HCT116 (cell line): Measurements from ENCODE around the gene MAPK8. TPM values are rescaled to one million over a fixed set of nuclear protein-coding genes. Genes with fewer than 3 reads are reported as not detected.
A peak's percentile ranks its signal among the peaks of the same experiment; 100 is the strongest.

ENCODE experiments used
- ATAC-seq: fragments of 200-7000 bp; cut with Tn5 transposase; 2 replicates; pipeline ENCODE4 v1.9.1; 2020; ENCODE audit warnings: mild to moderate bottlenecking, moderate library complexity
- BruUV-seq: library from RNA; stranded (reverse); fragments of 400-500 nt; replicated peaks from 2 replicates; lab custom pipeline; 2021; lab: Mats Ljungman, UMichigan
- CTCF ChIA-PET: fragments of 300-600 bp; sonication (Branson Sonifier 250); formaldehyde crosslinking; loops from one replicate; lab custom pipeline; 2021; ENCODE audit warnings: antibody characterized with exemption; lab: Charles Lee
- POLR2A ChIA-PET: fragments of 300-600, 350-600 bp; sonication (Branson Sonifier 250); formaldehyde crosslinking; loops from one replicate; lab custom pipeline; 2021; ENCODE audit warnings: antibody characterized with exemption; lab: Charles Lee
- RAD21 ChIA-PET, 2 experiments: fragments of 300-600 bp; sonication (Branson Sonifier 250); formaldehyde crosslinking; loops; one replicate each; lab custom pipeline; 2023; ENCODE audit warnings: low total read pairs in 2 of 2; ENCODE audit not compliant: uncharacterized antibody in 2 of 2, unreplicated experiment in 2 of 2, low non-redundant PET in 1 of 2; lab: Charles Lee
- DNase-seq: peaks from one replicate; pipeline ENCODE4 v3.0.0-alpha.2; 2010; ENCODE audit warnings: low read depth, low spot score
- H2AFZ ChIP-seq: fragments of 200-600 bp; shearing (Covaris generic), sonication (generic); 2 replicates; pipeline ENCODE4 v1.6.1; 2017; ENCODE audit warnings: low read depth, mixed run types, mixed read lengths, antibody characterized with exemption, low read length; ENCODE audit not compliant: poor library complexity, severe bottlenecking
- H3K27ac ChIP-seq: 2 replicates; pipeline ENCODE4 v1.5.1; 2012; ENCODE audit warnings: low read depth, low read length
- H3K27me3 ChIP-seq: fragments of 200-600 bp; sonication (generic); 2 replicates; pipeline ENCODE4 v1.6.1; 2016; ENCODE audit warnings: mixed run types, low read length, mixed read lengths; ENCODE audit not compliant: insufficient read depth
- H3K36me3 ChIP-seq, 2 experiments: fragments of 200-500 bp in 1 of 2; fragments of 200-600 bp in 1 of 2; sonication (Bioruptor generic) in 1 of 2; sonication (generic) in 1 of 2; 2 replicates each; pipeline versions ENCODE4 v1.5.1 to v1.6.1; 2014 to 2016; ENCODE audit warnings: low read length in 2 of 2, inconsistent platforms in 1 of 2, mixed read lengths in 1 of 2, mixed run types in 1 of 2; ENCODE audit not compliant: insufficient read depth in 2 of 2, control insufficient read depth in 1 of 2
- H3K4me1 ChIP-seq, 2 experiments: fragments of 200-600 bp in 1 of 2; sonication (generic) in 1 of 2; 2 replicates each; pipeline versions ENCODE4 v1.5.1 to v1.6.1; 2012 to 2017; ENCODE audit warnings: low read length in 2 of 2, inconsistent platforms in 1 of 2, mild to moderate bottlenecking in 1 of 2, mixed read lengths in 1 of 2, mixed run types in 1 of 2, moderate library complexity in 1 of 2; ENCODE audit not compliant: insufficient read depth in 2 of 2, control insufficient read depth in 1 of 2
- H3K4me2 ChIP-seq: fragments of 200-600 bp; sonication (generic); 2 replicates; pipeline ENCODE4 v1.6.1; 2017; ENCODE audit warnings: mixed run types, low read length, mixed read lengths
- H3K4me3 ChIP-seq, 2 experiments: fragments of 200-600 bp in 1 of 2; sonication (generic) in 1 of 2; replicated peaks in 1 of 2; 2 replicates each; pipeline ENCODE4 v1.5.1; 2011 to 2016; ENCODE audit warnings: low read length in 2 of 2, control low read depth in 1 of 2, low read depth in 1 of 2, mild to moderate bottlenecking in 1 of 2, mixed read lengths in 1 of 2, mixed run types in 1 of 2
- H3K79me2 ChIP-seq: fragments of 200-600 bp; sonication (generic); 2 replicates; pipeline ENCODE4 v1.6.1; 2017; ENCODE audit warnings: mild to moderate bottlenecking, mixed run types, low read length, moderate library complexity, mixed read lengths; ENCODE audit not compliant: insufficient read depth
- H3K9ac ChIP-seq: fragments of 200-600 bp; sonication (generic); 2 replicates; pipeline ENCODE4 v1.6.1; 2016; ENCODE audit warnings: low read length, mixed read lengths
- H3K9me2 ChIP-seq: fragments of 200-600 bp; sonication (generic), shearing (Covaris generic); 2 replicates; pipeline ENCODE4 v1.6.1; 2017; ENCODE audit warnings: mixed run types, mild to moderate bottlenecking, moderate library complexity; ENCODE audit not compliant: insufficient read depth
- H3K9me3 ChIP-seq, 2 experiments: fragments of 200-500 bp in 1 of 2; fragments of 200-600 bp in 1 of 2; sonication (Bioruptor generic) in 1 of 2; sonication (generic) in 1 of 2; 2 replicates each; pipeline ENCODE4 v1.6.1; 2014 to 2017; ENCODE audit warnings: low read length in 2 of 2, mixed read lengths in 2 of 2, inconsistent platforms in 1 of 2, low read depth in 1 of 2, mild to moderate bottlenecking in 1 of 2, mixed run types in 1 of 2, moderate library complexity in 1 of 2; ENCODE audit not compliant: control insufficient read depth in 1 of 2, insufficient read depth in 1 of 2
- H4K20me1 ChIP-seq: fragments of 200-600 bp; sonication (generic), shearing (Covaris generic); 2 replicates; pipeline ENCODE4 v1.6.1; 2017; ENCODE audit warnings: mixed run types, mild to moderate bottlenecking, moderate library complexity; ENCODE audit not compliant: insufficient read depth
- ATF3 ChIP-seq: IDR thresholded peaks from 2 replicates; pipeline ENCODE4 v1.6.1; 2012
- CEBPB ChIP-seq: IDR thresholded peaks from 2 replicates; pipeline ENCODE4 v1.6.1; 2012; ENCODE audit warnings: low read depth
- EZH2 ChIP-seq: fragments of 200-600 bp; sonication (generic); IDR thresholded peaks from 2 replicates; pipeline ENCODE4 v1.6.1; 2017; ENCODE audit warnings: antibody characterized with exemption, mixed run types
- EZH2phosphoT487 ChIP-seq: fragments of 200-600 bp; IDR thresholded peaks from 2 replicates; pipeline ENCODE4 v1.6.1; 2018; ENCODE audit warnings: antibody characterized with exemption, borderline replicate concordance
- POLR2A ChIP-seq: IDR thresholded peaks from 2 replicates; pipeline ENCODE4 v1.7.0; 2011; ENCODE audit warnings: borderline replicate concordance; ENCODE audit not compliant: insufficient read depth, insufficient read length; ENCODE audit errors: extremely low read depth
- REST ChIP-seq: IDR thresholded peaks from 2 replicates; pipeline ENCODE4 v1.6.1; 2012; ENCODE audit warnings: low read depth
- YY1 ChIP-seq: IDR thresholded peaks from 2 replicates; pipeline ENCODE4 v1.6.1; 2011; ENCODE audit warnings: low read length, low read depth, moderate library complexity, mild to moderate bottlenecking; ENCODE audit not compliant: insufficient replicate concordance; ENCODE audit errors: extremely low read depth
- ZFX ChIP-seq: fragments of 450-650 bp; IDR thresholded peaks from 2 replicates; pipeline ENCODE4 v1.6.1; 2017
- intact Hi-C: fragments of 100-400 bp; cut with micrococcal nuclease; formaldehyde crosslinking; loops from 2 replicates; pipeline ENCODE4 v1.10.0; 2022
- total RNA-seq: library from RNA; stranded (reverse); gene quantifications from one replicate; pipeline ENCODE4 v1.2.1, GENCODE V29; 2021; ENCODE audit not compliant: unreplicated experiment

The MAPK8 gene
- total RNA-seq, 1 experiment from 2014 or later, result 71.0 TPM

DNA sequence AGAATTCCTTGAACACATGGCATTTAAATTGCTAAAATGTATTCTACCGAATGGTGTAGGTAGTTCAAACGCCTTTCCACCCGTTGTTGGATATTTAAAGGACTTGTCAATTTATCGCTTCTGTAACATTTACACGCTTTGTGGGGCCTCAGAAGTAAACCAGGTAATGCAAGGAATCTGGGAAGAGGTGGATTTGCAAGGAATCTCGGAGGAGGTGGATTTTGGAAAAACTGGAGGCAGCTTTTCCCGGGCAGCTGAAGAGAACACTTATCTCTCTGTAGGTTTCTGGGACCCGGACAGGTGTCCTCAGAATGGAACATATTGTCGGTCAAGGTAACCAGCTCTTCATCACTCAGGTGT, 592 bp upstream of the MAPK8 start:
- Histone ChIP-seq H3K4me1 (peaks cover 28 to 43% of the 10 kb centered on the region in 2 experiments), H3K4me3 (peak overlapping the region; percentile 22 to 24; a peak in 2 of 4 replicates), H3K79me2 (peaks cover 34% of the 10 kb centered on the region), H3K27me3 (no peaks in the 10 kb centered on the region), H3K27ac (peak overlapping the region; percentile 39), H2AFZ (peak overlapping the region; percentile 85)
- no TSS peak for BruUV-seq
- TF ChIP-seq YY1, result no peak
- TF ChIP-seq ZFX, result no peak
- no peak for TF ChIP-seq ATF3
- TF ChIP-seq EZH2, result no peak
- TF ChIP-seq REST, result no peak
- no peak for TF ChIP-seq CEBPB
- no peak for TF ChIP-seq EZH2phosphoT487
- no peak for TF ChIP-seq POLR2A
- TF ChIP-seq, all 23 proteins: peak for 0
- Histone ChIP-seq H4K20me1 (peaks cover 4% of the 10 kb centered on the region; the same call in 1 of the 2 replicates), H3K9ac (peak overlapping the region; percentile 18; the same call in 1 of the 2 replicates), H3K9me2 (no peaks in the 10 kb centered on the region), H3K4me2 (peak overlapping the region; percentile 89), H3K9me3 (no peaks in the 10 kb centered on the region), H3K36me3 (no peaks in the 10 kb centered on the region)
- RAD21 ChIA-PET, result no interaction called here
- intact Hi-C loops, result no loop called here
- DNase-seq (no peak), ATAC-seq (no peak)
- POLR2A ChIA-PET, result no interaction called here
- CTCF ChIA-PET, result interaction anchor here (1.4 kb wide), 1 partner anchor 15 kb away, joined by 4 read pairs; no protein-coding TSS in a partner anchor
